Vagina (tissue), 2 donors: ENCODE measurements around the gene PAK1. TPM values are rescaled to one million over a fixed set of nuclear protein-coding genes. Genes with fewer than 3 reads are reported as not detected.

ENCODE experiments used
- DNase-seq, 2 donors: peaks; one replicate each; pipeline ENCODE4 v3.0.0-alpha.2; 2017; ENCODE audit errors: extremely low spot score in 2 of 2
- H3K27ac ChIP-seq: fragments of 200-600 bp; sonication (generic); one replicate; pipeline ENCODE4 v1.5.1; 2019
- H3K27me3 ChIP-seq: fragments of 200-600 bp; sonication (generic); one replicate; pipeline ENCODE4 v1.5.1; 2019
- H3K36me3 ChIP-seq, 2 donors: fragments of 200-600 bp; sonication (generic); one replicate each; pipeline ENCODE4 v1.5.1; 2017 to 2019
- H3K4me1 ChIP-seq: fragments of 200-600 bp; sonication (generic); one replicate; pipeline ENCODE4 v1.5.1; 2019
- H3K4me3 ChIP-seq, 2 donors: fragments of 200-600 bp; sonication (generic); 1 replicate in 1 of 2; 2 replicates in 1 of 2; pipeline ENCODE4 v1.5.1; 2016 to 2019
- H3K9me3 ChIP-seq: fragments of 200-600 bp; sonication (generic); one replicate; pipeline ENCODE4 v1.5.1; 2019
- POLR2A ChIP-seq, 2 donors: fragments of 450-650 bp; IDR thresholded peaks; one replicate each; pipeline ENCODE4 v1.6.1; 2017; ENCODE audit warnings: antibody characterized with exemption in 2 of 2, mild to moderate bottlenecking in 2 of 2, moderate library complexity in 2 of 2
- POLR2AphosphoS5 ChIP-seq, 2 donors: sonication (generic); formaldehyde crosslinking; IDR thresholded peaks; one replicate each; pipeline ENCODE4 v1.9.0; 2017; ENCODE audit warnings: antibody characterized with exemption in 2 of 2, mild to moderate bottlenecking in 2 of 2, low read depth in 1 of 2; ENCODE audit not compliant: insufficient read depth in 1 of 2
- intact Hi-C: fragments of 100-400 bp; cut with DNase I; formaldehyde crosslinking; loops from one replicate; pipeline ENCODE4 v1.15.1; 2023
- total RNA-seq: library from RNA; depleted of rRNA; stranded (reverse); fragments of >200 nt; gene quantifications from one replicate; pipeline ENCODE4 v1.2.3, GENCODE V29; 2016
- TF ChIP-seq, protein P1 (sequence below), 3 experiments: fragments of 450-650 bp in 2 of 3; fragments of 200-600 bp in 1 of 3; sonication (generic) in 1 of 3; IDR thresholded peaks; one replicate each; pipeline ENCODE4 v1.5.1; 2017 to 2019; ENCODE audit warnings: antibody characterized with exemption in 3 of 3, mild to moderate bottlenecking in 2 of 3, moderate library complexity in 2 of 3

Gene PAK1
- total RNA-seq, 1 donor from 2014 or later = 43.5 TPM

- intact Hi-C loops = no loop called here
- no peak for TF ChIP-seq POLR2AphosphoS5 (IDR thresholded peaks at IDR 0.05; ENCODE audit: insufficient read depth in 1 of 2, low read depth in 1 of 2)
- TF ChIP-seq POLR2A (IDR thresholded peaks at IDR 0.05) = no peak
- TF ChIP-seq, protein P1, sequence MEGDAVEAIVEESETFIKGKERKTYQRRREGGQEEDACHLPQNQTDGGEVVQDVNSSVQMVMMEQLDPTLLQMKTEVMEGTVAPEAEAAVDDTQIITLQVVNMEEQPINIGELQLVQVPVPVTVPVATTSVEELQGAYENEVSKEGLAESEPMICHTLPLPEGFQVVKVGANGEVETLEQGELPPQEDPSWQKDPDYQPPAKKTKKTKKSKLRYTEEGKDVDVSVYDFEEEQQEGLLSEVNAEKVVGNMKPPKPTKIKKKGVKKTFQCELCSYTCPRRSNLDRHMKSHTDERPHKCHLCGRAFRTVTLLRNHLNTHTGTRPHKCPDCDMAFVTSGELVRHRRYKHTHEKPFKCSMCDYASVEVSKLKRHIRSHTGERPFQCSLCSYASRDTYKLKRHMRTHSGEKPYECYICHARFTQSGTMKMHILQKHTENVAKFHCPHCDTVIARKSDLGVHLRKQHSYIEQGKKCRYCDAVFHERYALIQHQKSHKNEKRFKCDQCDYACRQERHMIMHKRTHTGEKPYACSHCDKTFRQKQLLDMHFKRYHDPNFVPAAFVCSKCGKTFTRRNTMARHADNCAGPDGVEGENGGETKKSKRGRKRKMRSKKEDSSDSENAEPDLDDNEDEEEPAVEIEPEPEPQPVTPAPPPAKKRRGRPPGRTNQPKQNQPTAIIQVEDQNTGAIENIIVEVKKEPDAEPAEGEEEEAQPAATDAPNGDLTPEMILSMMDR (IDR thresholded peaks at IDR 0.05) = no peak
- H3K4me1 ChIP-seq = peaks cover 13% of the 10 kb centered on the region
- H3K36me3 ChIP-seq = no peaks in the 10 kb centered on the region
- no peak overlapping the region for H3K4me3 ChIP-seq
- no peak for DNase-seq
- H3K27ac ChIP-seq = no peak overlapping the region
- H3K9me3 ChIP-seq = no peaks in the 10 kb centered on the region
- H3K27me3 ChIP-seq = no peaks in the 10 kb centered on the region
Measured at GRCh38 chr11:77467233-77467632, 6.7 kb downstream of the PAK1 start.

- no peaks in the 10 kb centered on the region for H3K9me3 ChIP-seq
- DNase-seq = no peak
- H3K36me3 ChIP-seq = no peaks in the 10 kb centered on the region
- no peaks in the 10 kb centered on the region for H3K27me3 ChIP-seq
- no peak overlapping the region for H3K27ac ChIP-seq
- TF ChIP-seq POLR2A (IDR thresholded peaks at IDR 0.05) = no peak
- TF ChIP-seq, protein P1 (IDR thresholded peaks at IDR 0.05) = no peak
- TF ChIP-seq POLR2AphosphoS5 (IDR thresholded peaks at IDR 0.05; ENCODE audit: insufficient read depth in 1 of 2, low read depth in 1 of 2) = no peak
- no peaks in the 10 kb centered on the region for H3K4me1 ChIP-seq
- H3K4me3 ChIP-seq = no peak overlapping the region
- intact Hi-C loops = no loop called here
Measured at GRCh38 chr11:77457340-77457739, 16.6 kb downstream of the PAK1 start.

- Histone ChIP-seq H3K9me3 (no peaks in the 10 kb centered on the region), H3K4me1 (no peaks in the 10 kb centered on the region), H3K4me3 (no peak overlapping the region), H3K36me3 (no peaks in the 10 kb centered on the region), H3K27ac (no peak overlapping the region), H3K27me3 (no peaks in the 10 kb centered on the region)
- TF ChIP-seq POLR2A (IDR thresholded peaks at IDR 0.05) = no peak
- TF ChIP-seq, protein P1 (IDR thresholded peaks at IDR 0.05) = no peak
- TF ChIP-seq POLR2AphosphoS5 (IDR thresholded peaks at IDR 0.05; ENCODE audit: insufficient read depth in 1 of 2, low read depth in 1 of 2) = no peak
- intact Hi-C loops = no loop called here
- DNase-seq = no peak
Measured at GRCh38 chr11:77455740-77456139, 18.2 kb downstream of the PAK1 start.

DNA sequence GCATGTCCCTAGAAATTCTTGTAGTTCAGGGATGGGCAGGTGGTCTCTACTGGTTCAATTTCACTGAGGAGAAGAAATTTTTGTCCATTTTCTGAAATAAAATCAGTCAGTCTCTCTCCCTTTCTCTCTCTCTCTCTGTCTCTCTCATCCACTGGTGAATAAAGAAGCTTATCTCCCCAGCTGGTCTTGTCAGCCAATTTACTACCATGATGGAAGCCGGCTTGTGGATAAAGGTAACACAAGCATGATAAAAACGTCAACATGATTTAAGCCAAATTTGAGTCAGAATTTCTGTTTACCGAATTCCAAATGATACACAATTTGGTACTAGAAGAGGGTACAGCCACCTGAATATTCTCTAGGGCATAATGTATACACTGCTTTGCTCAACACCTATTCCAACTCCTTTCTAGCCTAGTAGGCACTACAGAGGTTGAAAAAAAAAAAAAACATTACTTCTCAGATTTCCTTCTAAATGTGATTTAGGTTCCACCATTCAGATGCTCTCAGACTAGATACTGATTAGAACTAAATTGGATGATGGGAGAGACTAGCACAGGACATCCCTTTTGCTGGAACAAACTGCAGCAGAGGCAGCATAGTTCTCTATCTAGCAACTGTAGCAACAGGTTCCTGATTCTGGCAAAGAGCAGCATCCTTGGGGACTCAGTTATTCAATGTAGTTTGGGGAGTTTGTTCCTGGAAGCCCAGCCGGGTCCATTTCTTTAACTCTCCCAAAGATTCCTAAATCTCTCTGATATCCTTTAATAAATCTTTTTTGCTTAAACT is 18.8 kb downstream of the PAK1 start:
- TF ChIP-seq, protein P1 (IDR thresholded peaks at IDR 0.05) = no peak
- TF ChIP-seq POLR2A (IDR thresholded peaks at IDR 0.05) (no peak), POLR2AphosphoS5 (IDR thresholded peaks at IDR 0.05; ENCODE audit: insufficient read depth in 1 of 2, low read depth in 1 of 2) (no peak)
- Histone ChIP-seq H3K4me1 (no peaks in the 10 kb centered on the region), H3K27me3 (no peaks in the 10 kb centered on the region), H3K4me3 (no peak overlapping the region), H3K27ac (no peak overlapping the region), H3K9me3 (no peaks in the 10 kb centered on the region), H3K36me3 (no peaks in the 10 kb centered on the region)
- DNase-seq = no peak
- intact Hi-C loops = no loop called here

DNA sequence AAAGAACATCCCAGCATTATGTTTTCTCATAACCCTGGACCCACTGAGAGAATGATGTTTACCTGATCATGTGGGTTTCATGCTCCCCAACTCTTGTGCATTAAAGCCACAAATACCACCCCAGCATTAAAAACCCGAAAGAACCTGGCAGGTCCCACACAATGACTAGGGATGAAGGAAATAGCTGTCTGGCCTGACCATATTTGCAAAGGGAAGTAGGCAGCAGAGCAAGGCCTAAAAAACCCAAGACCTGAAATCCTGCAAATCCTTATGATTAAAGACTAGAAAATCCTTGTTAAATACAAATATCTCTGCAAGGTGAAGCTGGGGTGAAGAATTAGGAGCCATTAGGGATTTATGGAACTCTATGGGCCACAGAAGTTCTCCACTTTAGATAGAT is 23.7 kb downstream of the PAK1 start:
- Histone ChIP-seq H3K27me3 (no peaks in the 10 kb centered on the region), H3K36me3 (no peaks in the 10 kb centered on the region), H3K9me3 (no peaks in the 10 kb centered on the region), H3K27ac (no peak overlapping the region), H3K4me1 (no peaks in the 10 kb centered on the region), H3K4me3 (no peak overlapping the region)
- DNase-seq = no peak
- intact Hi-C loops = no loop called here
- TF ChIP-seq POLR2AphosphoS5 (IDR thresholded peaks at IDR 0.05; ENCODE audit: insufficient read depth in 1 of 2, low read depth in 1 of 2) (no peak), POLR2A (IDR thresholded peaks at IDR 0.05) (no peak)
- TF ChIP-seq, protein P1 (IDR thresholded peaks at IDR 0.05) = no peak
